Measurements from ENCODE around the gene RSPRY1. TPM values are rescaled to one million over a fixed set of nuclear protein-coding genes. Genes with fewer than 3 reads are reported as not detected.

Gene RSPRY1
- total RNA-seq, 1 experiment from 2014 or later, result 24.9 TPM

- Histone ChIP-seq H4K20me1 (ENCODE audit: insufficient read depth) (no peaks in the 10 kb centered on the region), H3K4me1 (ENCODE audit: control insufficient read depth in 1 of 2, insufficient read depth in 2 of 2, low read length in 2 of 2) (peaks cover 0 to 8% of the 10 kb centered on the region in 2 experiments; a peak in 1 of 4 replicates), H2AFZ (ENCODE audit: low read depth, low read length, poor library complexity, severe bottlenecking) (no peak overlapping the region), H3K4me3 (replicated peaks in 1 of 2; ENCODE audit: low read depth in 1 of 2, low read length in 2 of 2) (no peak overlapping the region), H3K27ac (ENCODE audit: low read depth, low read length) (no peak overlapping the region), H3K79me2 (ENCODE audit: insufficient read depth, low read length) (no peaks in the 10 kb centered on the region), H3K9me2 (ENCODE audit: insufficient read depth) (no peaks in the 10 kb centered on the region), H3K9me3 (ENCODE audit: control insufficient read depth in 1 of 2, insufficient read depth in 1 of 2, low read depth in 1 of 2, low read length in 2 of 2) (0 out of 4 replicates have a peak, but pooled peaks cover 0 to 3% of the 10 kb centered on the region in 2 experiments), H3K9ac (ENCODE audit: low read length) (no peak overlapping the region), H3K4me2 (ENCODE audit: low read length) (no peak overlapping the region), H3K27me3 (ENCODE audit: insufficient read depth, low read length) (no peaks in the 10 kb centered on the region), H3K36me3 (ENCODE audit: control insufficient read depth in 1 of 2, insufficient read depth in 2 of 2, low read length in 2 of 2) (peaks cover 7 to 10% of the 10 kb centered on the region in 2 experiments)
- no peak for ATAC-seq
- TF ChIP-seq EZH2phosphoT487 (IDR thresholded peaks at IDR 0.05; ENCODE audit: borderline replicate concordance), result no peak
- TF ChIP-seq ATF3 (IDR thresholded peaks at IDR 0.05), result no peak
- TF ChIP-seq SRF (IDR thresholded peaks at IDR 0.05; ENCODE audit: low read depth), result no peak
- no peak for TF ChIP-seq SIN3A (IDR thresholded peaks at IDR 0.05; ENCODE audit: low read depth)
- TF ChIP-seq ZBTB33 (IDR thresholded peaks at IDR 0.05; ENCODE audit: extremely low read depth, insufficient replicate concordance, low read length), result no peak
- TF ChIP-seq RAD21 (IDR thresholded peaks at IDR 0.05; ENCODE audit: low read depth), result no peak
- no peak for TF ChIP-seq TCF7L2 (IDR thresholded peaks at IDR 0.05; ENCODE audit: borderline replicate concordance, extremely low read depth, insufficient read depth, insufficient read length)
- TF ChIP-seq EZH2 (IDR thresholded peaks at IDR 0.05), result no peak
- TF ChIP-seq FOSL1 (IDR thresholded peaks at IDR 0.05; ENCODE audit: low read depth), result no peak
- BruUV-seq (replicated peaks), result no TSS peak
- POLR2A ChIA-PET, result interaction anchor here (2.0 kb wide), 1 partner anchor 11 kb away, joined by 6 read pairs; the partner anchor contains the start of gene ARL2BP
- intact Hi-C loops (cut with micrococcal nuclease), result no loop called here
- RAD21 ChIA-PET (ENCODE audit: low non-redundant PET in 1 of 2, low total read pairs in 2 of 2, uncharacterized antibody in 2 of 2, unreplicated experiment in 2 of 2), result no interaction called here
- no peak for DNase-seq (ENCODE audit: low read depth, low spot score)
- CTCF ChIA-PET, result no interaction called here
Measured at GRCh38 chr16:57256601-57257395, 70.7 kb downstream of the RSPRY1 start.

Data from HCT116 (cell line).